Right atrium auricular region (tissue), 2 donors: ENCODE results near the gene SLAMF6. TPM values are rescaled to one million over a fixed set of nuclear protein-coding genes. Genes with fewer than 3 reads are reported as not detected.
"Not testable (repeated sequence)": the region's sequence is repeated elsewhere in the genome, so short reads cannot be mapped to it uniquely, and the experiment has no call there.

Experiments
- DNase-seq: peaks from one replicate; pipeline ENCODE4 v3.0.0-alpha.2; 2019; ENCODE audit warnings: low spot score
- H3K27ac ChIP-seq, 2 donors: fragments of 200-600 bp; sonication (generic); 1 replicate in 1 of 2; 2 replicates in 1 of 2; pipeline ENCODE4 v1.5.1; 2016 to 2019
- H3K27me3 ChIP-seq, 2 donors: fragments of 200-600 bp; sonication (generic); one replicate each; pipeline versions ENCODE4 v1.5.1 to v1.6.0; 2017 to 2019
- H3K36me3 ChIP-seq: fragments of 200-600 bp; sonication (generic); one replicate; pipeline ENCODE4 v1.5.1; 2016
- H3K4me1 ChIP-seq, 2 donors: fragments of 200-600 bp; sonication (generic); one replicate each; pipeline versions ENCODE4 v1.5.1 to v1.6.0; 2017 to 2019
- H3K4me3 ChIP-seq, 2 donors: fragments of 200-600 bp; sonication (generic); 1 replicate in 1 of 2; 2 replicates in 1 of 2; pipeline ENCODE4 v1.5.1; 2017 to 2019; ENCODE audit warnings: mild to moderate bottlenecking in 1 of 2, moderate library complexity in 1 of 2
- H3K9me3 ChIP-seq, 2 donors: fragments of 200-600 bp; sonication (generic); one replicate each; pipeline ENCODE4 v1.5.1; 2019
- total RNA-seq, 2 donors: library from RNA; depleted of rRNA; stranded (reverse); fragments of >200 nt; gene quantifications; one replicate each; pipeline ENCODE4 v1.1.0, GENCODE V29; 2016
- TF ChIP-seq, protein P1 (sequence below), 2 donors: fragments of 200-600 bp; sonication (generic); IDR thresholded peaks; one replicate each; pipeline ENCODE4 v1.5.1; 2019; ENCODE audit warnings: antibody characterized with exemption in 2 of 2

The SLAMF6 gene
- total RNA-seq, 2 donors from 2014 or later, result 0.19 to 1.3 TPM

DNA sequence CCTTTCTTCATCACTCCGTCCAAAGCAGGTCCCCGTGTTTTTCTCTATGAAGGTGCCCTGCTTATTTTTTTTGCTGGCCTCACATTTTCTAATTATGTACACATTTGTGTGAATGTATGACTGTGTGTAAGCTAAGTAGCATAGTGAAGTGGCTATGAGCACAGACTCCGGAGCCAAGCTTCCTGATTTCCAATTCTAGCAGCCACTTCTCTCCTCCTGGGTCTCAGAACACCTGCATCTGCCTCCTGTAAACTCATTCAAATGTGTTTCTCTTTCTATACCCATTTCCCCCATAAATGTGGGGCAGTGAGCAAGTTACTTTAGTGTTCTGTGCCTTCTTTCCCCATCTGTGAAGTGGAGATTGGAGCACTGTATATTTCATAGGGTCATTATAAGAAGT lies 2.1 kb downstream of the SLAMF6 start:
- Histone ChIP-seq H3K27me3 (no peaks in the 10 kb centered on the region), H3K36me3 (no peaks in the 10 kb centered on the region), H3K4me3 (no peak overlapping the region), H3K4me1 (no peaks in the 10 kb centered on the region), H3K9me3 (peaks cover 0 to 5% of the 10 kb centered on the region in 2 donors), H3K27ac (no peak overlapping the region)
- TF ChIP-seq, protein P1, sequence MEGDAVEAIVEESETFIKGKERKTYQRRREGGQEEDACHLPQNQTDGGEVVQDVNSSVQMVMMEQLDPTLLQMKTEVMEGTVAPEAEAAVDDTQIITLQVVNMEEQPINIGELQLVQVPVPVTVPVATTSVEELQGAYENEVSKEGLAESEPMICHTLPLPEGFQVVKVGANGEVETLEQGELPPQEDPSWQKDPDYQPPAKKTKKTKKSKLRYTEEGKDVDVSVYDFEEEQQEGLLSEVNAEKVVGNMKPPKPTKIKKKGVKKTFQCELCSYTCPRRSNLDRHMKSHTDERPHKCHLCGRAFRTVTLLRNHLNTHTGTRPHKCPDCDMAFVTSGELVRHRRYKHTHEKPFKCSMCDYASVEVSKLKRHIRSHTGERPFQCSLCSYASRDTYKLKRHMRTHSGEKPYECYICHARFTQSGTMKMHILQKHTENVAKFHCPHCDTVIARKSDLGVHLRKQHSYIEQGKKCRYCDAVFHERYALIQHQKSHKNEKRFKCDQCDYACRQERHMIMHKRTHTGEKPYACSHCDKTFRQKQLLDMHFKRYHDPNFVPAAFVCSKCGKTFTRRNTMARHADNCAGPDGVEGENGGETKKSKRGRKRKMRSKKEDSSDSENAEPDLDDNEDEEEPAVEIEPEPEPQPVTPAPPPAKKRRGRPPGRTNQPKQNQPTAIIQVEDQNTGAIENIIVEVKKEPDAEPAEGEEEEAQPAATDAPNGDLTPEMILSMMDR (IDR thresholded peaks at IDR 0.05), result no peak
- no peak for DNase-seq

DNA sequence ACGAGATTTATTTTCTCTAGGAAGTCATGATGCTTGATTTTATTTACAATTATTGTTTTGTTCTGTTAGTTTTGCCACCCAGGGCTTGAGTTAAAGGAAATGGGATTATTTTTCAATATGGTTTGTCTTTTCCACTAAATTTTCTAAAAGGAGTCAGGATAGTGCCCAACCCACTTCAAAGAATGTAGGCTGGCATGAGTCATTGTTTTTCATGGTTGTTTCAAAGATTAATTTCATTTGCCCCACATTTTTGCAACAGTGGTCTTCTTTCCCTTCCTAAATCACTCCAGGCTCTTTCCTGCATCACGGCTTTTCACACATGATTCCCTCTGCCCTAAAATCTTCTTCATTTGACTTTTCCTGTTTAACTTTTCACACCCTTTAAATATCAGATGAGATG lies 2.5 kb downstream of the SLAMF6 start:
- DNase-seq, result no peak
- TF ChIP-seq, protein P1 (IDR thresholded peaks at IDR 0.05), result no peak
- Histone ChIP-seq H3K4me1 (no peaks in the 10 kb centered on the region), H3K27me3 (no peaks in the 10 kb centered on the region), H3K36me3 (no peaks in the 10 kb centered on the region), H3K9me3 (peaks cover 0 to 5% of the 10 kb centered on the region in 2 donors), H3K27ac (no peak overlapping the region), H3K4me3 (no peak overlapping the region)

DNA sequence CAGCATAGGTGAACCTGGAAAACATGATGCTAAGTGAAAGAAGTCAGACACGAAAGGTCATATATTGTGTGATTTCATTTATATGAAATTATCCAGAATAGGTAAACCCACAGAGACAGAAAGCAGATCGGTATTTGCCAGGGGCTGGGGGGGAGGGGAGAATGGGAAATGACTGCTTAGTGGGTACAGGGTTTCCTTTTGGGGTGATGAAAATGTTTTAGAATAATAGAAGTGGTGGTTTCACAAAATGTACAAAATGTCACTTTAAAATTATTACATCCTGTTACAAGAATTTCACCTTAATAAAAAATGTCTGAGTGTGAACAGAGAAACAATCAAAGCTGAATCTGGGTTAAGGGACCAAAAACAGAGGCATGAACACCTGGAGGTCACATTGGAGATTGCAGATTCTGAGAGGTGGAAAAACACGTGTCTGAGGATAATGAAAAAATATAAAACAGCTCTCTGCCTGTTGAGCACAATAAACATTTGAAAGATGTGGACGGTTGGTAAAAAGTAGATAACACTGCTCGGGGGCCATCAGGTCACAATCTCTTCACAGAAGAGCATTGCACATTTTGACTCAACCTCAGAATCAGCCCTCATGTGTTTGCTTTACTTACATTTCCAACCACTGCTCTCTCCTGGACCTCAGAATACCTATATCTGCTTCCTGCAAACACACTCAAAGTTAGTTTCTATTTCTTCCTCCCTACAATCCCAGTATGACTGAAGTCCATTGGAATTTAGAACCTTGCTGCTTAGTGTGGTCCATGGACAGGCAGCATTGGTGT lies 3.2 kb downstream of the SLAMF6 start:
- TF ChIP-seq, protein P1 (IDR thresholded peaks at IDR 0.05), result no peak
- Histone ChIP-seq H3K27me3 (no peaks in the 10 kb centered on the region), H3K9me3 (peaks cover 0 to 4% of the 10 kb centered on the region in 2 donors), H3K27ac (no peak overlapping the region), H3K36me3 (no peaks in the 10 kb centered on the region), H3K4me3 (no peak overlapping the region), H3K4me1 (no peaks in the 10 kb centered on the region)
- DNase-seq, result no peak

DNA sequence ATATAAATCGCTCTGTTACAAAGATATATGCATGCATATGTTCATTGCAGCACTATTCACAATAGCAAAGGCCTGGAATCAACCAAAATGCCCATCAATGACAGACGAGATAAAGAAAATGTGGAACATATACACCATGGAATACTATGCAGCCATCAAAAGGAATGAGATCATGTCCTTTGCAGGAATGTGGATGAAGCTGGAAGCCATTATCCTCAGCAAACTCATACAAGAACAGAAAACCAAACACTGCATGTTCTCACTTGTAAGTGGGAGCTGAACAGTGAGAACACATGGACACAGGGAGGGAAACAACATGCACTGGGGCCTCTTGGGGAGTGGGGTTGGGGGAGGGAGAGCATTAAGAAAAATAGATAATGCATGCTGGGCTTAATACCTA lies 5.5 kb downstream of the SLAMF6 start:
- not testable (repeated sequence) for H3K9me3 ChIP-seq, H3K4me1 ChIP-seq, H3K4me3 ChIP-seq, H3K27ac ChIP-seq, H3K36me3 ChIP-seq, H3K27me3 ChIP-seq, DNase-seq

DNA sequence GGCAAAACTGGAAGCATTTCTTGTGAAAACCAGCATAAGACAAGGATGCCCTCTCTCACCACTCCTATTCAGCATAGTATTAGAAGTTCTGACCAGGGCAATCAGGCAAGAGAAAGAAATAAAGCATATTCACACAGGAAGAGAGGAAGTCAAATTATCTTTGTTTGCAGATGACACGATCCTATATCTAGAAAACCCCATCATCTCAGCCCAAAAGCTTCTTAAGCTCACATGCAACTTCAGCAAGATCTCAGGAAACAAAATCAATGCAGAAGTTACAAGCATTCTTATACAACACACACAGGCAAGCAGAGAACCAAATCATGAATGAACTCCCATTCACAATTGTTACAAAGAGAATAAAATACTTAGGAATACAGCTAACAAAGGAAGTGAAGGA lies 7.1 kb downstream of the SLAMF6 start:
- not testable (repeated sequence) for H3K36me3 ChIP-seq, H3K27ac ChIP-seq, H3K9me3 ChIP-seq, H3K4me3 ChIP-seq, H3K4me1 ChIP-seq, DNase-seq, H3K27me3 ChIP-seq

DNA sequence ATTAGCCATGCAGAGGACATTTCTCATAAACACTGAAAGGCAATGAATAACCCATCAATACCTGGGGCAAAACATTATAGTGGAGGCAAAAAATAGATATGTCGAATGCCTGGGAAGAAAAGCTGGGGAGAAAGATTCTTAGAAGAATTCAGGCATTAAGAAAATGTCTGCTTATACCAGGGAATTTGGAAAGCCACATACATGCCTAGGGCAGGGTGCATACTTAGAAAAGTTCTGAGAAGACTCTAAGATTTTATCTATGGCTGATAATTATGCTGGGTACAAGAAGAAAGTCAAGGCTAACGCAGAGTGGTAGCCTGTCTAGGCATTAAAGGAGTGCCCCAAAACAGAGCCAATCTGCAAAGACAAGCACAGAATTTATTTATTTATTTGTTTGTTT lies 18.4 kb downstream of the SLAMF6 start:
- TF ChIP-seq, protein P1 (IDR thresholded peaks at IDR 0.05), result no peak
- no peak overlapping the region for H3K27ac ChIP-seq
- peaks cover 0 to 37% of the 10 kb centered on the region in 2 donors for H3K9me3 ChIP-seq
- no peaks in the 10 kb centered on the region for H3K4me1 ChIP-seq
- no peak overlapping the region for H3K4me3 ChIP-seq
- H3K27me3 ChIP-seq, result no peaks in the 10 kb centered on the region
- H3K36me3 ChIP-seq, result no peaks in the 10 kb centered on the region
- no peak for DNase-seq

DNA sequence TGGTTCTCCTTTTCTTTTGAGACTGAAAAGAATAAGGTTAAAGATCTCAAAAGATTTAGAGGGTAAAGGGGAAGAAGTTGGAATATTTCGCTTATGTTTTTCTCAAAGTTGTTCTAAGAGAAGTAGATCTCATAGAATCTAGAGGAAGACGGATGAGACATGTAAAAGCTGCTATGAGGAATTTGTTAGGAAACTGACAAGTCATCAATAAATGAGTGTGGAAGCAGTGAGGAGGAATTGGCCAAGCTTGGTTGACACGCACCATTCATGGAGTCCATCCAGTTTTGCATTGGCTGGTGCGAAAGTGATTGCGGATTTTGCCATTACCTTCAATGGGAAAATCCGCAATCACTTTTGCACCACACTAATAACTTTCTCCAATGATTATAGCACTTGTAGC lies 20.0 kb downstream of the SLAMF6 start:
- no peaks in the 10 kb centered on the region for H3K27me3 ChIP-seq
- no peaks in the 10 kb centered on the region for H3K36me3 ChIP-seq
- no peak for DNase-seq
- H3K27ac ChIP-seq, result no peak overlapping the region
- H3K9me3 ChIP-seq, result peaks cover 0 to 29% of the 10 kb centered on the region in 2 donors
- TF ChIP-seq, protein P1 (IDR thresholded peaks at IDR 0.05), result no peak
- no peaks in the 10 kb centered on the region for H3K4me1 ChIP-seq
- H3K4me3 ChIP-seq, result no peak overlapping the region
